Tibial nerve (tissue), 4 donors: ENCODE measurements around the gene CCDC3. TPM values are rescaled to one million over a fixed set of nuclear protein-coding genes. Genes with fewer than 3 reads are reported as not detected.

Experiments used
- DNase-seq, 2 donors: peaks; one replicate each; pipeline ENCODE4 v3.0.0-alpha.2; 2019; ENCODE audit warnings: low spot score in 2 of 2
- H3K27ac ChIP-seq, 4 donors: fragments of 200-600 bp; sonication (generic) in 3 of 4; one replicate each; pipeline ENCODE4 v1.5.1; 2017 to 2019; ENCODE audit warnings: mild to moderate bottlenecking in 1 of 4
- H3K27me3 ChIP-seq, 2 donors: fragments of 200-600 bp; sonication (generic) in 1 of 2; one replicate each; pipeline versions ENCODE4 v1.5.1 to v1.6.0; 2017 to 2019
- H3K36me3 ChIP-seq, 3 donors: fragments of 200-600 bp; sonication (generic); one replicate each; pipeline ENCODE4 v1.5.1; 2018 to 2019
- H3K4me1 ChIP-seq, 4 donors: fragments of 200-600 bp; sonication (generic) in 3 of 4; one replicate each; pipeline ENCODE4 v1.5.1; 2017 to 2019
- H3K4me3 ChIP-seq, 4 donors: fragments of 200-600 bp; sonication (generic) in 3 of 4; one replicate each; pipeline ENCODE4 v1.5.1; 2017 to 2019; ENCODE audit warnings: mild to moderate bottlenecking in 1 of 4, moderate library complexity in 1 of 4
- H3K9me3 ChIP-seq, 4 donors: fragments of 200-600 bp; sonication (generic) in 3 of 4; one replicate each; pipeline ENCODE4 v1.5.1; 2017 to 2019
- CTCF ChIP-seq, 5 experiments: fragments of 200-600 bp in 3 of 5; fragments of 450-650 bp in 2 of 5; sonication (generic) in 3 of 5; IDR thresholded peaks; one replicate each; pipeline ENCODE4 v1.5.1; 2016 to 2019; ENCODE audit warnings: antibody characterized with exemption in 5 of 5, mild to moderate bottlenecking in 3 of 5, moderate library complexity in 2 of 5
- EP300 ChIP-seq, 2 donors: sonication (generic); formaldehyde crosslinking; IDR thresholded peaks; one replicate each; pipeline ENCODE4 v1.6.1; 2017; ENCODE audit warnings: antibody characterized with exemption in 2 of 2, mild to moderate bottlenecking in 1 of 2
- POLR2A ChIP-seq, 2 donors: fragments of 450-650 bp; IDR thresholded peaks; one replicate each; pipeline ENCODE4 v1.6.1; 2017; ENCODE audit warnings: antibody characterized with exemption in 2 of 2, mild to moderate bottlenecking in 2 of 2, moderate library complexity in 2 of 2
- WGBS, 2 donors: methylation state at CpG; one replicate each; pipeline ENCODE4 v1.1.5; 2018; 5-methylcytosine and 5-hydroxymethylcytosine counted together
- total RNA-seq, 4 donors: library from RNA; depleted of rRNA; stranded (reverse); fragments of >200 nt; gene quantifications; one replicate each; pipeline ENCODE4 v1.1.0, GENCODE V29; 2016

CCDC3 gene
- total RNA-seq, 4 donors from 2014 or later: 73.2 to 188 (median 149) TPM

GRCh38 chr10:12899546-12899945, 102.0 kb downstream of the CCDC3 start:
- no peaks in the 10 kb centered on the region for H3K27me3 ChIP-seq
- no peak for TF ChIP-seq CTCF (IDR thresholded peaks at IDR 0.05)
- no peak for TF ChIP-seq EP300 (IDR thresholded peaks at IDR 0.05)
- TF ChIP-seq POLR2A (IDR thresholded peaks at IDR 0.05): no peak
- peaks cover 0 to 9% (median 0%) of the 10 kb centered on the region in 3 donors for H3K36me3 ChIP-seq
- peaks cover 0 to 13% (median 0%) of the 10 kb centered on the region in 4 donors for H3K4me1 ChIP-seq
- no peak overlapping the region for H3K27ac ChIP-seq
- peaks cover 0 to under 1% (median 0%) of the 10 kb centered on the region in 4 donors for H3K9me3 ChIP-seq
- 89 to 90% methylated on average over 7 of the region's 7 CpGs for WGBS, 2 donors
- H3K4me3 ChIP-seq: no peak overlapping the region
- DNase-seq: no peak

GRCh38 chr10:12898271-12898670, 103.2 kb downstream of the CCDC3 start:
- Histone ChIP-seq H3K27ac (no peak overlapping the region), H3K36me3 (peaks cover 0 to 9% (median 0%) of the 10 kb centered on the region in 3 donors), H3K4me1 (peaks cover 0 to 10% (median 0%) of the 10 kb centered on the region in 4 donors), H3K9me3 (peaks cover 0 to 13% (median 0%) of the 10 kb centered on the region in 4 donors), H3K4me3 (no peak overlapping the region), H3K27me3 (no peaks in the 10 kb centered on the region)
- 87 to 94% methylated on average over 24 of the region's 24 CpGs for WGBS, 2 donors
- TF ChIP-seq EP300 (IDR thresholded peaks at IDR 0.05) (no peak), CTCF (IDR thresholded peaks at IDR 0.05) (no peak), POLR2A (IDR thresholded peaks at IDR 0.05) (no peak)
- no peak for DNase-seq

GRCh38 chr10:12897278-12897677, 104.2 kb downstream of the CCDC3 start:
- Histone ChIP-seq H3K27me3 (no peaks in the 10 kb centered on the region), H3K4me1 (peaks cover 0 to 7% (median 0%) of the 10 kb centered on the region in 4 donors), H3K4me3 (no peak overlapping the region), H3K9me3 (peaks cover 0 to 23% (median 0%) of the 10 kb centered on the region in 4 donors), H3K27ac (peak overlapping the region in 1 of 4 donors; percentile 5), H3K36me3 (peaks cover 0 to 9% (median 0%) of the 10 kb centered on the region in 3 donors)
- DNase-seq: no peak
- TF ChIP-seq POLR2A (IDR thresholded peaks at IDR 0.05): no peak
- TF ChIP-seq EP300 (IDR thresholded peaks at IDR 0.05): no peak
- TF ChIP-seq CTCF (IDR thresholded peaks at IDR 0.05): no peak
- 58 to 67% methylated on average over 6 of the region's 6 CpGs for WGBS, 2 donors

GRCh38 chr10:12896251-12896650, 105.3 kb downstream of the CCDC3 start:
- DNase-seq: no peak
- TF ChIP-seq CTCF (IDR thresholded peaks at IDR 0.05): no peak
- TF ChIP-seq POLR2A (IDR thresholded peaks at IDR 0.05): no peak
- no peak for TF ChIP-seq EP300 (IDR thresholded peaks at IDR 0.05)
- Histone ChIP-seq H3K9me3 (peaks cover 0 to 30% (median 0%) of the 10 kb centered on the region in 4 donors), H3K27me3 (no peaks in the 10 kb centered on the region), H3K4me1 (peaks cover 0 to 7% (median 0%) of the 10 kb centered on the region in 4 donors), H3K4me3 (no peak overlapping the region), H3K27ac (no peak overlapping the region), H3K36me3 (peaks cover 0 to 9% (median 0%) of the 10 kb centered on the region in 3 donors)
- 82 to 87% methylated on average over 5 of the region's 5 CpGs for WGBS, 2 donors

- Histone ChIP-seq H3K36me3 (peaks cover 0 to 2% (median 0%) of the 10 kb centered on the region in 3 donors), H3K9me3 (peaks cover 0 to 34% (median 0%) of the 10 kb centered on the region in 4 donors), H3K4me3 (no peak overlapping the region), H3K27me3 (no peaks in the 10 kb centered on the region), H3K27ac (no peak overlapping the region), H3K4me1 (peaks cover 0 to 13% (median 0%) of the 10 kb centered on the region in 4 donors)
- no peak for TF ChIP-seq EP300 (IDR thresholded peaks at IDR 0.05)
- TF ChIP-seq CTCF (IDR thresholded peaks at IDR 0.05): no peak
- TF ChIP-seq POLR2A (IDR thresholded peaks at IDR 0.05): no peak
- no peak for DNase-seq
Measured at GRCh38 chr10:12892924-12893323, 108.6 kb downstream of the CCDC3 start.
